ACC112 (cell line): Measurements from ENCODE around the gene SEPHS1.

ENCODE experiments used
- H2AFZ ChIP-seq: fragments of 200-600 bp; sonication (generic); one replicate; pipeline ENCODE4 v1.6.0; 2017; ENCODE audit warnings: antibody characterized with exemption, low read length; ENCODE audit not compliant: unreplicated experiment
- H3K27ac ChIP-seq: fragments of 200-600 bp; sonication (generic); 2 replicates; pipeline ENCODE4 v1.5.1; 2014; ENCODE audit warnings: low read depth, mild to moderate bottlenecking, antibody characterized with exemption, low read length, moderate library complexity
- H3K27me3 ChIP-seq: fragments of 200-600 bp; sonication (generic); 2 replicates; pipeline ENCODE4 v1.6.1; 2014; ENCODE audit warnings: mild to moderate bottlenecking, antibody characterized with exemption, low read length, moderate library complexity, mixed read lengths; ENCODE audit not compliant: insufficient read depth
- H3K36me3 ChIP-seq: fragments of 200-600 bp; sonication (generic); 2 replicates; pipeline ENCODE4 v1.6.1; 2016; ENCODE audit warnings: mild to moderate bottlenecking, antibody characterized with exemption, low read length, moderate library complexity, mixed read lengths; ENCODE audit not compliant: insufficient read depth
- H3K4me1 ChIP-seq: fragments of 200-600 bp; sonication (generic); one replicate; pipeline ENCODE4 v1.6.1; 2016; ENCODE audit warnings: low read length, mixed read lengths; ENCODE audit not compliant: insufficient read depth, unreplicated experiment, control insufficient read depth
- H3K4me3 ChIP-seq: fragments of 200-600 bp; sonication (generic); 2 replicates; pipeline ENCODE4 v1.5.1; 2014; ENCODE audit warnings: mild to moderate bottlenecking, low read depth, low read length
- H3K79me2 ChIP-seq: fragments of 200-600 bp; sonication (generic); one replicate; pipeline ENCODE4 v1.6.0; 2016; ENCODE audit warnings: low read length; ENCODE audit not compliant: control insufficient read depth, unreplicated experiment, insufficient read depth

The SEPHS1 gene

DNA sequence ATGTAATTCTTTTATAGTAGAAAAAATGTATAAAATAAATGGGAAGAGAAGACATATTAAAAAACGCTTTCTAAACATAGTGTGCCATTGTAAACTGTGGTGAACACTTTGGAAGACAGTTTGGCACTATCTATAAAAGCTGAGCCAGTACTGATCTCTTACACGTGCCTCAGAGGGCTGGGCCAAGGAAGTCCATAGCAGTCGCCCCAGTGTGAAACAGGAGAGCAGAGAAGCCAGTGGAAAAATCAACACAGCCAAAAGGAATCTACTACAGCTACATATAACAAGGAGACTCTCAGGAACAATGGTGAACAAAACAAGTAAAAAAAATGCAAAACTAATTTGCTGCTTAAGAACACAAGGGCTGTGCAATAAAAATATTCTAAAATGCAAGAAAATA is 20.6 kb downstream of the SEPHS1 start:
- Histone ChIP-seq H3K27me3 (no peaks in the 10 kb centered on the region), H3K36me3 (peaks cover 23% of the 10 kb centered on the region), H3K4me1 (no peaks in the 10 kb centered on the region), H2AFZ (no peak overlapping the region), H3K79me2 (no peaks in the 10 kb centered on the region), H3K4me3 (no peak overlapping the region), H3K27ac (no peak overlapping the region)

DNA sequence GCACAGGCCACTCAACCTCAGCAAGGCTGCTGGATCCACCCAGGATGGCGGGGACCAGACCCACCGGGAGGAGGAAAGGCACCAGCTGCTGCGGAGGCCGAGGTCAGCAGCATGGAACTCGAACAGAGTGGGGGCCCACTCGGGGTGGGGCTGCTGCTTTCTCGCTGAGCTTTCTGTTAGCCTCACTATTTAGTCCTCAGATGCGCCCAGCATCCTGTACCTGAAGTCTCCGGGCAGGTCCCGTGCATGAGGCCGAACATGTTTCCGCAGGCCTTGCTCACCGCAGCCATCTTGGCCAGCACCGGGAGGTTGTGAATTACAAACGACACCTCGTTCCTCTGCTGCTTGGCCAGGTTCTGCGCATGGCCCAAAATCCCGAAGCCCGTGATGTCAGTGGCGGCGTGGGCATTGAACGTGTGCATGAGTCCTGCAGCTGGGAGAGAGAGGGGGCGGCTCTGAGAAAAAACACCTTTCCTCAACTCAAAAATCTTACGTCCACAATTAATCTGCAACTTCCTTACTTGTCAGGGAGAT is 25.4 kb downstream of the SEPHS1 start:
- no peaks in the 10 kb centered on the region for H3K4me1 ChIP-seq
- H3K27me3 ChIP-seq: no peaks in the 10 kb centered on the region
- H3K27ac ChIP-seq: no peak overlapping the region
- H3K4me3 ChIP-seq: no peak overlapping the region
- H3K36me3 ChIP-seq: peaks cover 9% of the 10 kb centered on the region; the same call in 1 of the 2 replicates
- H2AFZ ChIP-seq: no peak overlapping the region
- no peaks in the 10 kb centered on the region for H3K79me2 ChIP-seq

DNA sequence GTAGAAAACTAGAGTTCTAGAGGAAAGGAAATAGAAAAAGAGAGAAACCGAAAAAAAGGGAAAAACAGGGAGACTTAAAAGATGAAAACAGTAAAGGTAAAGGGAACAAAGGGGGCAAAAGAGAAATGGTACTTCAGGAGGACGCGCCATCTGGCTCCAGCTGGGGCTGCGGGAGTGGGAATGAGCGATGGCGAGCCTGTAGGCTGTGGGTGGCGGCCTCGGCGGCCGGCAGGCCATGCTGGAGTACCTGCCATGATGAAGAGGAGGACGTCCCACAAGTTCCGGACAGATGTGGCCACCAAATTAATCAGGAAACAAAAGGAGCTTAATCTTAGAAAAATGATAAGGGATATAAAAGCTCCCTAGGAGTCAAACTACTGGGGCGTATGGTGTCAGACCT is 26.5 kb downstream of the SEPHS1 start:
- H3K79me2 ChIP-seq: no peaks in the 10 kb centered on the region
- no peak overlapping the region for H3K4me3 ChIP-seq
- H2AFZ ChIP-seq: no peak overlapping the region
- H3K36me3 ChIP-seq: peaks cover 7% of the 10 kb centered on the region; the same call in 1 of the 2 replicates
- H3K27me3 ChIP-seq: no peaks in the 10 kb centered on the region
- H3K4me1 ChIP-seq: no peaks in the 10 kb centered on the region
- no peak overlapping the region for H3K27ac ChIP-seq

DNA sequence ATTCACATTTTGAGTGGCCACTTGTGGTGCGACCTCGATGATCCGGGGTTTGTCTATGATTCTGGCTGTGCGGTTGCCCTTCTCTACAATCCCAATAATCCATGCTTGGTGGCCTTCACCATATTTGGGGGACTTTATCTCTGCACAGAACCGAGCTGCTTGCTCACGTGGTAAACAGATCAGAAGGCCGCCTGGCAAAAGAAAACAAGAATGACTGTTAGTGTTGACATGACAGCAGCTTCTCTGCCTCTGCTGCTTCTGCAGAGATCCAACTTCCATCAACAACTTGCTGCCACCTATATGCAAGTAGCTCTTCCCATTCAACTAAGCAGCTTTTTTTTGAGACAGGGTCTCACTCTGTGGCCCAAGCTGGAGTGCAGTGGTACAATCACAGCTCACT is 28.9 kb downstream of the SEPHS1 start:
- Histone ChIP-seq H2AFZ (no peak overlapping the region), H3K27me3 (no peaks in the 10 kb centered on the region), H3K27ac (no peak overlapping the region), H3K4me1 (no peaks in the 10 kb centered on the region), H3K79me2 (no peaks in the 10 kb centered on the region), H3K4me3 (no peak overlapping the region), H3K36me3 (peaks cover 4% of the 10 kb centered on the region; the same call in 1 of the 2 replicates)

DNA sequence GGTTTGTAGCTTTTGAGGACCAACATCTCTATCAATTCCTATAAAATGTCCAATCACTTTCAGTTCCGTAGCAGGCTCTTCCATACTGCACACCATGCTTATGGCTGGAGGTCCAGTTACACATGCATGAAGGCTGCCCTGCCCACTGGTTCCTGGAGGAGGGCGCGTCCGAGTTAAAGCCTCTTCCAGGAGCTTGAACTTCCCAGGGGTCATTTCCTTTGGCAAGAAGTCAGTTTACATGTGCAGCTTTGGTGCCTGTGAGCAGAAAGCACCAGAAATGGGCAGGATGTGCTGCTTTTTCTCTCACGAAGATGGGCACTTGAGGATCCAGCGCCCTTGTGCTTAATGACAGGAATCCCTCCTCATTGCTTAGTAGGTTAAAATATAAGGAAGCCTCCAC is 30.6 kb downstream of the SEPHS1 start:
- H2AFZ ChIP-seq: no peak overlapping the region
- no peaks in the 10 kb centered on the region for H3K4me1 ChIP-seq
- no peaks in the 10 kb centered on the region for H3K36me3 ChIP-seq
- H3K27ac ChIP-seq: no peak overlapping the region
- no peak overlapping the region for H3K4me3 ChIP-seq
- no peaks in the 10 kb centered on the region for H3K27me3 ChIP-seq
- H3K79me2 ChIP-seq: no peaks in the 10 kb centered on the region

DNA sequence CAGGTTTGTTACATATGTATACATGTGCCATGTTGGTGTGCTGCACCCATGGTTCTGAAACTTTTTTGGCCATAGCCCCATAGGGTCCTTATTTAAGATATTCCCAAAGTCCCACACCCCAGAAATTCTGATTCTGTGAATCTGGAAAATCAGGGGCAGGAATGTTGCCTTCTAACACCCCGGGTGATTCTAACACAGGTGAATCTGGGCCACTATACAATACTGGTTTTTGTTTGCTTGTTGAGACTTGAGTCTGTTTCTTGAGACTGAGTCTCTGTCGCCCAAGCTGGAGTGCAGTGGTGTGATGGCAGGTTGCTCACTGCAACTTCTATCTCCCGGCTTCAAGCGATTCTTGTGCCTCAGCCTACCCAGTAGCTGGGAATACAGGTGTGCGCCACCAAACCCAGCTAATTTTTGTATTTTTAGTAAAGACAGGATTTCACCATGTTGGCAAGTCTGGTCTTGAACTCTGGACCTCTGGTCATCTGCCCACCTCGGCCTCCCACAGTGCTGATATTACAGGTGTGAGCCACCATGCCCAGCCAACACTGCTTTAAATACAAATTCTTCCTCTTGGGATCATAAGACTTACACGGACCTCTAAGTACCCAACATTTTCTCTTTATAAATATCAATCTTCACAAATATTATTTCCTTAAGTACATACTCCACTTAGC is 31.3 kb downstream of the SEPHS1 start:
- no peaks in the 10 kb centered on the region for H3K79me2 ChIP-seq
- H3K4me1 ChIP-seq: no peaks in the 10 kb centered on the region
- H3K36me3 ChIP-seq: no peaks in the 10 kb centered on the region
- no peaks in the 10 kb centered on the region for H3K27me3 ChIP-seq
- H3K4me3 ChIP-seq: no peak overlapping the region
- no peak overlapping the region for H2AFZ ChIP-seq
- H3K27ac ChIP-seq: no peak overlapping the region

DNA sequence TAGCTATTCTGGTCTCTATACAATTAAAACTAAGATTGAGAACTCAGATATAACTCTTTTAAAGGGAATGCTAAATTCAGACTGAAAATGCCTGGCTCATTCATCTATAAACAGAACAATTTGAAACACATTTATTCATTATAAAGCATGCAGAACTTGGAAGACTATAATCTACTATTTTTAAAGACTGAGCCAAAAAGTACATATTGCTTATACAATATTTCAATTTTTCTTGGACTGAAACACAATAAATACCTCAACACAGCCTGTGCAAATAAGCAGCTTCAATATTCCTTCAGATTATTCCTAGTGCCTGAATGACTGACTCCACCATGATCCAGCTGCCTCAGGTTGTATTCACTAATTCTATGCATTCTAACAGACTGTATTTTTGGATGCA is 32.7 kb downstream of the SEPHS1 start:
- Histone ChIP-seq H2AFZ (no peak overlapping the region), H3K4me1 (no peaks in the 10 kb centered on the region), H3K79me2 (no peaks in the 10 kb centered on the region), H3K4me3 (no peak overlapping the region), H3K27ac (no peak overlapping the region), H3K27me3 (no peaks in the 10 kb centered on the region), H3K36me3 (no peaks in the 10 kb centered on the region)

DNA sequence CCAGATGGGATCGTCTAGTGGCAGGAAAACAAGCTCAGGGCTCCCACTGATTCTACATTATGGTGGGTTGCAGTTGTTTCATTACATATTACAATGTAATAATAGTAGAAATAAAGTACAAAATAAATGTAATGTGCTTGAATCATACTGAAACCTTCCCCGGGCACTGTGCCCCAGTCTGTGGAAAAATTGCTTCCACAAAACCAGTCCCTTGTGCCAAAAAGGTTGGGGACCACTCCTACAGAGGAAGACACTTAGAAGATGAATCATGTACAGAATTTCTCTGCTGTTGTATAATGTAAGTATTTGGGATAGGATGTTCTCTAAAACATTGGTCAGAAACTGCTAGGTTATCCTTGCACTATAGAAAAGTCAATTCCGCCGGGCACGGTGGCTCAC is 36.9 kb downstream of the SEPHS1 start:
- Histone ChIP-seq H3K4me1 (no peaks in the 10 kb centered on the region), H3K79me2 (no peaks in the 10 kb centered on the region), H3K36me3 (no peaks in the 10 kb centered on the region), H3K27me3 (no peaks in the 10 kb centered on the region), H3K27ac (no peak overlapping the region), H3K4me3 (no peak overlapping the region), H2AFZ (no peak overlapping the region)

DNA sequence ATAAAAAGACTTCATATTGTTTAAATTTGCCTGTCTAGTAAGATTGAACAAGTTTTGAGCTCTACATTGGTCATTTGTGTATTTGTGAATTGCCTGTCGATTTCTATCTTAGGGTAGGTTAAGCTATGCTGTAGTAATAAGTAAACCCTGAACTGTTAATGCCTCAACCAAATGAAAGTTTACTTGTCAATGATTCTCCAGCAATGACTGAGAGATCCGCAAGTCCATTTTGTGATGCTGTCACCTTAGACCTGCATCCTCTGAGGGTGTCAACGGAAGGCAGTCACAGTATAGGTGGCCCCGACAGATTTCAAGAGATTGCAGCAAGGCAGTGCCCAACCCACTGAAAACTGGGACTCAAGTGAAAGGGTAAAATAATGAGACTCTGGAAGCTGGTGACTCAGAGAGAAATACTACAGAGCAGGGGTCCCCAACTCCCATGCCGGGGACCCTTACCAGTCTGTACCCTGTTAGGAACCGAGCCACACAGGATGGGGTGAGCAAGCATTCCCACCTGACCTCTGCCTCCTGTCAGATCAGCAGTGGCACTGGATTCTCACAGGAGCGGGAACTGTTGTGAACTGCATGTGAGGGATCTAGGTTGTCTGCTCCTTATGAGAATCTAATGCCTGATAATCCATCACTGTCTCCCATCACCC is 37.4 kb downstream of the SEPHS1 start:
- Histone ChIP-seq H3K79me2 (no peaks in the 10 kb centered on the region), H3K27me3 (no peaks in the 10 kb centered on the region), H3K4me1 (no peaks in the 10 kb centered on the region), H3K27ac (no peak overlapping the region), H3K36me3 (no peaks in the 10 kb centered on the region), H3K4me3 (no peak overlapping the region), H2AFZ (no peak overlapping the region)

DNA sequence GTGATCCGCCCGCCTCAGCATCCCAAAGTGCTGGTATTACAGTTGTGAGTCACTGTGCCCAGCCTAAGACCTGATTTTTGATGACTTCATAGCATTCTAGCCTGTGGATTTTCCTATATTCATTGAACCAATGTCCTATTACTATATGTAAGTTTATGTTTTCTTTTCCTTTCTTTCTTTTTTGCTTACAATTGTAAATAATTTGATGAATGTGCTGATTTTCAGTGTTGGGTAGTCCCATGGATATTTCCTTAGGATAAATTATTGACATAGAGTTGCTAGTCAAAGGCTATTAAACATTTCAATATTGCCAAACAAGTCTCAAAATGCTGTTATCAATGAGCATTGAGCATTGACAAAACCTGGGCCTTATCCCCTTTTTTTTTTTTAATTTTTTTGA is 38.3 kb downstream of the SEPHS1 start:
- Histone ChIP-seq H3K79me2 (no peaks in the 10 kb centered on the region), H3K4me3 (no peak overlapping the region), H2AFZ (no peak overlapping the region), H3K27me3 (no peaks in the 10 kb centered on the region), H3K27ac (no peak overlapping the region), H3K36me3 (no peaks in the 10 kb centered on the region), H3K4me1 (no peaks in the 10 kb centered on the region)

DNA sequence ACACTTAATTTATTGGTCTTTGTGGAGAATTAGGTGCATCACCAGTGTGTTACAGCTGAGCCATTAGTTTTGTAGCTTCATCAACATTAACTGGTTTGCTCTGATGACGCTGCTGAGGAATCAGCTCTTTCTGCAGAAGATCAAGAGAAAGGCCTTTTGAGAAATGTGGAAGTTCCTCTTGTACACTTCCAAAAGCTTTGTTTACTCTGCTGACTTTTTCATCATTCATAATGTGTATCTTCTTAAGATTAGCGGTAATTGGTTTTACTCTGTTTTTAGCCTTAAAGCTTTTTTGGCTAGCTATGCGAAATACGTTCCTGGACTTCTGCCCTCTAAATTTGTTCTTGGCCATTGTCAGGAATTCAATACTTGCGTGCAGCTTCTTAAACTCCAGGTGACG is 40.0 kb downstream of the SEPHS1 start:
- Histone ChIP-seq H3K27ac (no peak overlapping the region), H3K4me1 (no peaks in the 10 kb centered on the region), H3K79me2 (no peaks in the 10 kb centered on the region), H2AFZ (no peak overlapping the region), H3K36me3 (no peaks in the 10 kb centered on the region), H3K4me3 (no peak overlapping the region), H3K27me3 (no peaks in the 10 kb centered on the region)
